Stomach smooth muscle (tissue), 2 donors: ENCODE results near the gene SH3RF1.

Source experiments
- H3K27ac ChIP-seq: one replicate; pipeline ENCODE4 v1.7.0; 2013; ENCODE audit warnings: mild to moderate bottlenecking, low read length, inconsistent platforms
- H3K27me3 ChIP-seq, 2 donors: one replicate each; pipeline ENCODE4 v1.7.0; 2013; ENCODE audit warnings: low read length in 2 of 2; ENCODE audit not compliant: insufficient read depth in 2 of 2, control insufficient read depth in 1 of 2
- H3K36me3 ChIP-seq, 2 donors: one replicate each; pipeline ENCODE4 v1.7.0; 2013; ENCODE audit warnings: low read length in 2 of 2; ENCODE audit not compliant: control insufficient read depth in 2 of 2, insufficient read depth in 2 of 2
- H3K4me1 ChIP-seq: one replicate; pipeline ENCODE4 v1.7.0; 2013; ENCODE audit warnings: low read length; ENCODE audit not compliant: control insufficient read depth, insufficient read depth
- H3K4me3 ChIP-seq, 2 donors: one replicate each; pipeline ENCODE4 v1.7.0; 2013; ENCODE audit warnings: low read length in 2 of 2
- H3K9ac ChIP-seq, 2 donors: one replicate each; pipeline ENCODE4 v1.7.0; 2013; ENCODE audit warnings: low read length in 2 of 2, mild to moderate bottlenecking in 1 of 2
- H3K9me3 ChIP-seq, 2 donors: one replicate each; pipeline ENCODE4 v1.7.0; 2013; ENCODE audit warnings: low read length in 2 of 2; ENCODE audit not compliant: control insufficient read depth in 2 of 2
- donor health status: healthy.
- donor health status: Pancreatic carcinoma.

The SH3RF1 gene

DNA sequence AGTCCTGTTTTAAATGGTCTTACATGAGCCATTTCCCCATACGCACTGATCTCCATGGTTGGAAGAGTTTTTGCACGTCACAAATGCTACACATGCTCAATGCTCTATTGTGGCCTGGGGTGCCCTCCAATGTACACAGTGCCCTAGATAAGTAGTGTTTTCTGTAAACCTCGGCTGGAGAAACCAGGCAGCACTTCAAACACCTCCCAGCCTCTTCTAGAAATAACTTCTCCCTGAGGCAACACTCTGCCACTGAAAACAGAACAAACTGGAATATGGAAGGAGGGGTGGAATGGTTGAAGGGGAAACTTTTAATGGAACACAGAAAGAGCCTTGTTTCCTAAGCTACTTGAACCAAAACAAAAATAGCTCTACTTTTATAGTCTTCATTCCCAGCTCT lies 136.8 kb downstream of the SH3RF1 start:
- Histone ChIP-seq H3K4me3 (no peak overlapping the region), H3K36me3 (peaks cover 6 to 7% of the 10 kb centered on the region in 2 donors), H3K4me1 (peaks cover 6% of the 10 kb centered on the region), H3K9ac (no peak overlapping the region), H3K27me3 (no peaks in the 10 kb centered on the region), H3K9me3 (no peaks in the 10 kb centered on the region), H3K27ac (peak overlapping the region; percentile 41)

DNA sequence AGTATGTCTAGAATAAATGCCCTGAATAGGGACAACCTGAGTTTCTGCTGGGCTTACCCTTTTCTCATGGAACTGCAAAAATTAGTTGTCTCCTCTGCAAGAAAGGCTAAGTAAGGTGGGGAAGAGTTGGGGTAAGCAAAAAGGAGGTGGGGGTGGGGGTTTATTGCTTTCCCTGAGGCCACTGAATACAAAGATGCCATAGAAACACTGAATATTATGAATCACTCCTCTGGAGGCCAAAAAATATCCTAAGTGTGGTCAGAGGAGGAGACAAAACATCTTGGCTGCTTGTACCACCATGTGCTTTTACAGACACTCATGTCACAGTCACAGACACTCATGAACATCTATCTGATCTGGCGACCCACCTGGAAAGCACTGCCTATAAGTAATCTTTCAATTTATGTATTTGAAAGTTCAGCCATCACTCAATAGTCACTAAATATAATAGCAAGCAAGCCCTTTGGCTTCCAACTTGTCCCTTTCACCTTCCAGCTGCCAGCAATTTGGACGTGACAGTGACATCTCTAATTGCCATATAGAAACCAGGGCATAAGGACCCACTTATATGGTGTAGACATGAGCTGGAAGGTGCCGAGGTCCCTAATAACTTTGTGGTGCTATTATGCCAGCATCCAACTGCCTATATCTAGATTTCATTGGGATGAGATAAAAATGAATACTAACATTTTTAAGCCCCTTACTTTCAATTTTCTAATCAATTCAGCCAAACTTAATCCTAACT lies 138.0 kb downstream of the SH3RF1 start:
- Histone ChIP-seq H3K9me3 (no peaks in the 10 kb centered on the region), H3K27ac (no peak overlapping the region), H3K9ac (no peak overlapping the region), H3K27me3 (no peaks in the 10 kb centered on the region), H3K4me3 (no peak overlapping the region), H3K36me3 (peaks cover 6 to 9% of the 10 kb centered on the region in 2 donors), H3K4me1 (peaks cover 6% of the 10 kb centered on the region)

DNA sequence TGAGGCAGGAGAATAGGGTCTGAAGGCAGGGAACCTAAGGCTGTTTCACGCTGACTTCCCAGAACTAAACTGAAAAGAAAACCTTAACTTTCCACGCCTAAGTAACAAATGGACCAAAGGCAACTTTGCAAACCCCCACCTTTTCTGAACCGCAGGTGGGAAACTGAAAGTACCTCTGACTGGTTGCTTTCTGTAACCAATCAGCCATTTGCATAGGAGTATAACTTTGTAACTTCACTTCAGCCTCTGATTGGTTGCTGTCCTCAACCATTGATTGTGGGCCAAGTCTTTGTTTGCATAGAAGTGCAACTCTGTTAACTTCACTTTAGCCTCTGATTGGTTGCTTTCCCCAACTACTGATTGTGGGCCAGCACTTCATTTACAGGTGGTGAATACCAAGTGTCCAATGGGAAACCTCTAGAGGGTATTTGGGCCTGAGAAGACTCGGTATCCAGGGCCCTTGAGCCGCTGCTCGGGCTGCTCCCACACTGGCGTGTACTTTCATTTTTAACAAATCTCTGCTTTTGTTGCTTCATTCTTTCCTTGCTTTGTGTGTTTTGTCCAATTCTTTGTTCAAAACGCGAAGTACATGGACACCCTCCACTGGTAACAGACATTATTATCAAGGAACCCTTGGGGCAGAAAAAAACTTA lies 139.1 kb downstream of the SH3RF1 start:
- H3K36me3 ChIP-seq: peaks cover 6 to 9% of the 10 kb centered on the region in 2 donors
- H3K9me3 ChIP-seq: no peaks in the 10 kb centered on the region
- no peak overlapping the region for H3K9ac ChIP-seq
- no peak overlapping the region for H3K27ac ChIP-seq
- H3K27me3 ChIP-seq: no peaks in the 10 kb centered on the region
- H3K4me1 ChIP-seq: peaks cover 6% of the 10 kb centered on the region
- H3K4me3 ChIP-seq: no peak overlapping the region

DNA sequence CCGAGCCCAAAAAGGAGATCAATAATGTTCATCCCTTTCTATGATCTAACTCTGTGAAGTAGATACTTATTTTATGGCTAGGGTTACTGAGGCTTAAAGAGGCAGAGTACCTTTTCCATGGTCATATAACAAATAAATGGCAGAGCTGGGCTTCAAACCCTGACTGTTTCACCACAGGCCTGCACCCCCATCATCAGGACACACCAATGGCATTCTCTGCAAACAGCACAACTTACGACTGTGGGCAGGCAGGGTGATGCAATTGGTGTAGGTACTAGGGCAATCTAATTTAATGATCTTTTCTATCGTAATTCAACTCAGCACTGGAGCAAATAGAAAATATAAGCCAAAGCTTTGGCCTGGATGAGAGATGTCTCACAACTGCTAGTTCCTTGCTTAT lies 141.9 kb downstream of the SH3RF1 start:
- peaks cover 6 to 9% of the 10 kb centered on the region in 2 donors for H3K36me3 ChIP-seq
- H3K27me3 ChIP-seq: no peaks in the 10 kb centered on the region
- H3K4me3 ChIP-seq: no peak overlapping the region
- no peaks in the 10 kb centered on the region for H3K4me1 ChIP-seq
- H3K27ac ChIP-seq: no peak overlapping the region
- H3K9ac ChIP-seq: no peak overlapping the region
- H3K9me3 ChIP-seq: no peaks in the 10 kb centered on the region

DNA sequence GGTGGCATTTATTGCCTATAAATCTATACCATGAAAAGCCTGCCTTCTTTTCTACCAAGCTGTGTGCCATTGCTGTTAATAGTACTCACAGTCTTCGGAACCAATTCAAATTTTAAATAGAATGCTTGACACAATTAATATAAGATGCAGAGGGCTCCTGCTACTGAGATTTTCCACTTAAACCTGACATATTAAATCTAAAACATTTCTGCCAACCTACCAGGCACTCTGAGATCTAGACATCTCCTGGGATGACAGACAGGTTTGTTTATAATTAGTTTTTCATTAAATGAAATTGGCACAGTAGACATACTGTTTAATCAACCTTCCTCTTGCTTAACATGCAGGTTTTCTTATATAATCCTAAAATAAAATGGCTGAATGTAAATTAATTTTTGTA lies 143.4 kb downstream of the SH3RF1 start:
- no peaks in the 10 kb centered on the region for H3K27me3 ChIP-seq
- H3K9ac ChIP-seq: no peak overlapping the region
- H3K27ac ChIP-seq: no peak overlapping the region
- H3K4me1 ChIP-seq: no peaks in the 10 kb centered on the region
- peaks cover 6 to 9% of the 10 kb centered on the region in 2 donors for H3K36me3 ChIP-seq
- H3K9me3 ChIP-seq: no peaks in the 10 kb centered on the region
- no peak overlapping the region for H3K4me3 ChIP-seq

DNA sequence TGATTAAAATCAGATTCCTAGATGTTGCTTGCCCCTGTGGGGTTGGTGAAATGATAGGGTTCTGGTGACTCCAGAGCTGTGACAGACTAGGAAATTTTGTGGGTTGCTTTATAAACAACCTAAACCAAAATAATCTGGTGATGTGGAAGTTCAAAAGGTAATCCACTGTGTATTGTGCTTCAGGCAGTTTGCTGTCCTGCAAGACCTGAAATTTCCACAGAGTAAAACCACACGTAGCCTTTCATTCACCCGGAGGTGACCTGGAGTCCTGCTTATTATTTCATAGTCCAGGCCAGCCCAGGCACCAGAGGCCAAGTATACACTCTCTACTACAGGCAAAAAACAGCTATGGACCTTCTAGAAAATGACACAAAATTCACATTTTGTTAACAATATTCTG lies 146.1 kb downstream of the SH3RF1 start:
- H3K36me3 ChIP-seq: peaks cover 11% of the 10 kb centered on the region in 2 donors
- H3K9ac ChIP-seq: no peak overlapping the region
- H3K9me3 ChIP-seq: no peaks in the 10 kb centered on the region
- H3K27me3 ChIP-seq: no peaks in the 10 kb centered on the region
- no peak overlapping the region for H3K4me3 ChIP-seq
- no peaks in the 10 kb centered on the region for H3K4me1 ChIP-seq
- no peak overlapping the region for H3K27ac ChIP-seq

DNA sequence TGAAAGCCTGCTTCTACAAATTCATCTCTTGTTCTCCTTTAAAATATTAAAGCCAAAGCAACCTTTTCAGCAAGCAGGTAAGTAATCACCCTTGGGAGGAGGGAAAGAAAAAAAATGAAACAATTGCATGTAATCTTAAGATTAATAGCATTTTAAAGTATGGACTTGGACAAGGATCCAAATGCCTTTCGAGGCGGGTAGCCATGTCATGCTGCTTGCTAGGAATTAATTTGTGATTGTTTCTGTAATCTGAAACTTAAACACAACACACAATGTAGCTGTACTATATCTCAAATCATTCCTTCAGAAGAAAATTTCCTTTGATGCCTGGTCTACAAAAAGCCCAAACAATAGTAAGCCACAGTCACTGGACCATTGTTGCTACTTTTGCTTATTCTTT lies 148.3 kb downstream of the SH3RF1 start:
- H3K4me3 ChIP-seq: no peak overlapping the region
- no peaks in the 10 kb centered on the region for H3K9me3 ChIP-seq
- H3K36me3 ChIP-seq: peaks cover 8 to 9% of the 10 kb centered on the region in 2 donors
- H3K27me3 ChIP-seq: no peaks in the 10 kb centered on the region
- no peak overlapping the region for H3K27ac ChIP-seq
- no peaks in the 10 kb centered on the region for H3K4me1 ChIP-seq
- no peak overlapping the region for H3K9ac ChIP-seq

DNA sequence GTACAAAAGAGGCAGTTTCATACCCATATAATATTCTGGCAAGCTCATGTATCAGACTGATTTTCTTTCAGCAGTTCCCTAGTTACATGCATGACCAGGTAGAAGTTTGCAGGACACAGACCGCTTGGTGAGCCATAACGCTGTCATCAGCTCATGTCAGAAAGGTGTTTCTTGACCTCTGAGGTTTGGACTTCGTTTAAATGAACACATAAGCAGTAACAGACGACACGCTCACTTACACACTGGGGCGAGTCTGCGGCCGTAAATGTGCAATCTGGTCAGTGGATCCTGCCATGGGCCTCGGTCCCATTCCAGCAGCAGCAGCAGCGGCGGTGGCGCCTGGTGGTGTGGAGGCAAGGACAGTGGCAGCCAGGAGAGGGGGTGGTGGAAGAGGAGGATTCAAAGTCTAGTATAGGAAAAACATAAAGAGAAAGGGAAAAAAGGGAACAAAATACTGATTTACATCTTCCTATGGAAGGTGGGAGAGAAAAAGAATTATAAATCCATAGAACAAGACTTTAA lies 148.8 kb downstream of the SH3RF1 start:
- Histone ChIP-seq H3K36me3 (peaks cover 11 to 13% of the 10 kb centered on the region in 2 donors), H3K9me3 (no peaks in the 10 kb centered on the region), H3K4me3 (no peak overlapping the region), H3K27ac (no peak overlapping the region), H3K4me1 (no peaks in the 10 kb centered on the region), H3K27me3 (no peaks in the 10 kb centered on the region), H3K9ac (no peak overlapping the region)

DNA sequence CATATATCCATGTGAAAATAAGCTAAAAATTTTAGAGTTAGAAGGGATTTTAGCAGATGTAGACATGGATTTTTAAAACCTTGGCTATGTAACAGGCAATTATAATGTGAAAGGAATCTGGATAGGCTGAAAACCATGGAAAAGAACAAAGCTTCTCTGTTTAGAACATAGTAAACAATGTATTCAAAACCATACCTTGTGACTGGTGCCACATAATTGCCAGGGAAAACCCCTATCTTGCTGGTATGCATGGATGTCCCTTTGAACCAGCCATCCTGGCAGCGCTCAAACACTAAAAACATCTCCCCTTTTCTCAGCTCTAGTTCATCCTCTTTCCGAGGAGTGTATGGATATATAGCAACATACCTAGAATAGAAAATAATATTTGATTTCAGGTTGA lies 150.1 kb downstream of the SH3RF1 start:
- peaks cover 23 to 25% of the 10 kb centered on the region in 2 donors for H3K36me3 ChIP-seq
- no peaks in the 10 kb centered on the region for H3K27me3 ChIP-seq
- no peaks in the 10 kb centered on the region for H3K4me1 ChIP-seq
- H3K9ac ChIP-seq: no peak overlapping the region
- no peaks in the 10 kb centered on the region for H3K9me3 ChIP-seq
- H3K27ac ChIP-seq: no peak overlapping the region
- no peak overlapping the region for H3K4me3 ChIP-seq

DNA sequence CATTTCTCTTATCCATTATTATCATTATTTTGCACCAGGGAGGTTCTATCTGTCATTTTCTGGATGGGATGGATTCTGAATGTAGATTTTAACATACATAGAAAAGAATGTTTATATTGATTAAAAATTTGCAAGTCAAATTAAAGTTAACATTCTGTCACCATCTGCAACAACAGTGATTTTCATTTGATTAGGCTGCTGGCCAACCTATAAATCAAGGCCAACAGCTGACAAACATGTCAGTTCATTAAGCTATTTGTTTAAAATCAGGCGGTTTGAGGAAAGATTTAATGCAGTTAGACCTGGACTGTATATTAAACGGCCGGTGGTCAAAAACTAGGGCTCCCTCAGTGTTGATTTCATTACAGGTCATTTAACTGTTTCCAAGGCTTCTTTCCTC lies 151.2 kb downstream of the SH3RF1 start:
- H3K4me1 ChIP-seq: no peaks in the 10 kb centered on the region
- no peaks in the 10 kb centered on the region for H3K9me3 ChIP-seq
- peaks cover 21 to 28% of the 10 kb centered on the region in 2 donors for H3K36me3 ChIP-seq
- H3K27ac ChIP-seq: no peak overlapping the region
- H3K9ac ChIP-seq: no peak overlapping the region
- H3K27me3 ChIP-seq: no peaks in the 10 kb centered on the region
- no peak overlapping the region for H3K4me3 ChIP-seq

DNA sequence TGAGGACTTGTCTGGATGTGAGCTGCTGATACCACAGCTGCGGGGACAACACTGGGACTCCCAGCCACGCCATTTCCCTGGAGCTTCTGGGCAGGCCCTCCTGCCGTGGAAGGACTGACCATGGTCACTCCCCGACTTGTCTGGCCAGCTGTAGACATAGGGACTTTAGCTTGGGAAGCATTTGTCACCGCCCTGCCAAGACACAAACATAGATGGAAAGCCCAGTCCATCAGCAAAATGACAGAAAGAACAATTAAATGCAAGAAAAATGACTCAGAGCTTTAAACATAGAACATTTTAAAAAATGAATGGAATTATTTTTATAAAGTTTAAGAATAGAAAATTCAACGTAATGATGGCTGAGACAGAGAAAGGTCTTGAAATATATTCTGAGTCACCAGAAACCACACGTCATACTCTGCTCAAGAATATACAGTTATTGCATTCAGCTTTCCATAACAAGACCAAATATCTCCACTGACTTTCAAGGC lies 153.1 kb downstream of the SH3RF1 start:
- H3K4me3 ChIP-seq: no peak overlapping the region
- H3K9me3 ChIP-seq: no peaks in the 10 kb centered on the region
- H3K27ac ChIP-seq: no peak overlapping the region
- H3K27me3 ChIP-seq: no peaks in the 10 kb centered on the region
- no peaks in the 10 kb centered on the region for H3K4me1 ChIP-seq
- H3K9ac ChIP-seq: no peak overlapping the region
- peaks cover 26 to 31% of the 10 kb centered on the region in 2 donors for H3K36me3 ChIP-seq
